GM21576 (cell line): Measurements from ENCODE around the gene ZSWIM5.
"Not testable (repeated sequence)": the region's sequence is repeated elsewhere in the genome, so short reads cannot be mapped to it uniquely, and the experiment has no call there.

ENCODE experiments used
- ATAC-seq: cut with Tn5 transposase; IDR thresholded peaks from one replicate; pipeline ENCODE4 v1.9.1; 2021; ENCODE audit warnings: mild to moderate bottlenecking, moderate library complexity; ENCODE audit not compliant: unreplicated experiment

ZSWIM5 gene

DNA sequence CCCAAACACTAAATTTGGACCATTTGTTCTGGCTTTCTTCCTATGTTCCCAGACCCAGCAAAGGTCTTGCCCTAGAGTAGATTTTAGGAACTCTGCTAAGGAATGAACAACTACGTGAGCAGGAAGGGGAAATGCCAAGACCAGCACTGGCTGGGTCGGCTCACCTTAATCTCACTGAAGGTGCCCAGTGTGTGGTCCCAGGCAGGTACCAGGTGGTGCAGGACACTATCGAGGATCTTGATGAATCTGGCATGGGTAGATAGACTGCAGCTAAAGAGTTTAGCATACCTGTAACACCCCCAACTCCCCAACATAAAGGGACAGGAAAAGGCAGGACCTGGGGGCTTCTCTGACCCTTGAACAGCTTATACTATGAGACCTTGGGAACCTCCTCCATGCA, 198.3 kb downstream of the ZSWIM5 start:
- no peak for ATAC-seq

DNA sequence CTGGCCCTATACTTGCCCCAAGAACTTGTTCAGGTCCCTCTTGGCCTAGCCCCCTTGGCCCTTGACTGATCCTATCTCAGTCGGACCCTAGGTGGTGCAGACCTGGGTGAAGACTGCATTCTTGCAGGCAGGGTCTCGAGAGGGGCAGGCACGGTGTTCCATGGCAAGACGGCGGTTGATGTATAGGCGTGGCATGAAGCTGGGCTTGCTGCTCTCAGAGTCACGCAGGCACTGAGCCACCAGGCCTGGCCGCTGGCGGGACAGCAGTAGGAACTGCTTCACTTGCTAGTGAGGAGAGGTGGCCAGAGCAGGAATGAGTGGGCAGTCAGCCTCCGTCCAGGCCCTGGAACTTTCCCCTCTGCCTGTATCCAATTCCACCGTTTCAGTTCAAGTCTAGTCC, 199.1 kb downstream of the ZSWIM5 start:
- ATAC-seq = no peak

DNA sequence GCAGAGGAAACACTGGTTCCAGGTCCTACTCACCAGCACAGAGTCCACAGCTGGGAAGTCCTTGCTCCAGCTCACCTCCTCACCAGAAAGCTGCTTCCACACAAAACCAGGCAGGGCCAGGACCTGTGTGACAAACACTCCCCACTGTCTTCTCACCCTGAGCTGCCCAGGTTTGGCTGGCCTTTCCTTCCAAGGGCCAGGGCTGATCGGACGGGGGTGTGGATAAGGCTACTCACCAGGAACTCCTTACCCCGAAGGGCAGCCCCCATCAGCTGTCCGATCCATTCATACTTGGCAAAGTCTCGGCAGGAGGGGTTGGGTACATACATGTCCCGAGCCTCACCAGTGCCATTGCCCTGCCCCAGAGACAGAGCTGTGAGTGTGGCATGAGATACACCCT, 200.6 kb downstream of the ZSWIM5 start:
- no peak for ATAC-seq

DNA sequence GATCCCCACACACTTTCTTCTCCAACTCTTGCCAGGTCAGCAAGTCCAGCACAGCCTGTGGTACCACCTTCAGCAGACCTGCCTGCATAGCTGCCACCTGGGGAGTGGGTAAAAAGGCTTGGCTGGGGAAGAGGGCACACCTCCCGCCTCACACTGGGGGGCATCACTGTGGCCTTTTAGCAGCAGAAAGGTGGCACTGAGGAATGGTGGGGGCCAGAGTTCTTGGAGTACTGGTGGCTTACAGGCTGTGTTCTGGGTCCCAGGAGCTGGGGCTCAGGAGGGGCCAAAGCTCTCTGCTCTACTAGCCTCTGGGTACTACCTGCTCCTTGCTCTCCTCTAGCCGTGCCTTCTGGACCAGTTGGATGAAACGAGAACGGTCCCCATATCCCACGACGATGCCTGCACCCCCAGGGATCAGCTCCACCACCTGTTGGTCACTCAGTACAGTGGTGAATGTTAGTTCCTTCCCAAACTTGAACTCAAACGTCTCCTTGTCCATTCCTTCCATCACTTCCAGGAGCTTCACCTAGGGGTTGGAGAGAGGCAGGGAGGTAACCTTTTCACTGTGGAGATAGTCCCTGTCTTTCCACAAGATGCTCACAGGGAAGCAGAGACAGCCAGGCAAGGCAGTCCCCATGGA, 202.0 kb downstream of the ZSWIM5 start:
- ATAC-seq = no peak

DNA sequence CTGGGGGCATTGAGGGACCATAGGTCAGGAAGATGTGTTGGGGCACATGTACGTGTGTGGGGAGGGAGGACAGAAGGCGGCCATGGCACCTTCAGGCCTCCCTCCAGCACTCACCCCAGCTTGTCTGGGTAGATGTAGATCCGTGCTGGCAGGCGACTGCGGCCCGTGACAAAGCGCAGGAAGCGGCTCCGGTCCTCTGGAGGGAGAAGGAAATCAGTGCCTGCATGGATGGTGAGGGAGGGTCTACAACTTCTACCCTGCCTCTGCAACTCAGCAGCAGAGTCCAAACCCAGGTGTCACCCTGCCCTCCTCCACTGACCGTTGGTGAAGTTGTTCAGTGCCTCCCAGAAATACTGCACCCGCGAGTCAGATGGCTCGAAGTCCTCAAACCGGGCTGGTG, 202.7 kb downstream of the ZSWIM5 start:
- ATAC-seq = no peak

DNA sequence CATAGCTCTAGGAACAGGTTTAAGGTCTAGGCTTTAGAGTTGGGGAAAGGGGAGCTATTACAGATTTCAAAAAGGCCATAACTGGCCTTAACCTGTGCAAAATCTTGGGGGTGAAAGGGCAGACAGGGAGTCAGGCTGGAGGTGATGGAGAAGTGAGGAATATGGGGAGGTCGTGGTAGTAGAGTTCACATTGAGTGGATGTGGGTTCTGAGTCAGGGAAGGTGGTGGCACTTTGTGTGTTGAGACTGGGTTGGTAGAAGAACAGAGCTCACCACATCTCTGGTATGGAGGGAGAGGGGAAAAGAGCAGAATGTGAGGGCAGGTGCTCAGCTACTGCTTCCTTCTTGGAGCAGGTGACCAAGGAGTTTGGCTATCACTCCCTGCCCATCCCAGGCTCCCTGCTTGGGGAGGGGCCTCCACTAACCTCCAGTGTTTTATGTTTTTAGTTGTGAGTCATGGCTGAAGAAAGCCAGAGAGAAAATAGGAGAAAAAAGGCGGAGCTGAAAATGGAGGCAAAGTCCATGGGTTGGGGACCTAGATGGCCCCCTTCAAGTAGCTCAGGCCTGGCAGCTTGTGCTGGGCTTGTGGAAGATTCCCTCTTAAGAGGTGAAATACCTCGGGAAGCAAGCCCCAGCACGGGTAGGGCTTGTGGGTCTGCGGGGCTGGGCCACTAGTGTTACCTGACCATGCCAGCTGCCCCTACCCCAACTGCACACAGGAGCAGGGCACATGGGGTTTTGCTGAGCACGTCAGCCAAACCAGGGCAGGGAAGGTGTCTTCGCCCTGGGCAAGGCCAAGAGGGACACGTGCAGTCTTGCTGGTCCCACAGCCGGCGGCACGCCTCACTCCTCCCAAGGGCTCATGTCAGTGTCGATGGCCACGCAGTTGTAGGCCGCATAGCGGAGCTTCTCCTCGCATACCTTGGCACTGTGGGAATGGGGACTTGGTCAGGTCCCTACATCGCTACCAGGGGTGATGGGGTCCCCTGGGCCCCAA, 203.5 kb downstream of the ZSWIM5 start:
- ATAC-seq = no peak

DNA sequence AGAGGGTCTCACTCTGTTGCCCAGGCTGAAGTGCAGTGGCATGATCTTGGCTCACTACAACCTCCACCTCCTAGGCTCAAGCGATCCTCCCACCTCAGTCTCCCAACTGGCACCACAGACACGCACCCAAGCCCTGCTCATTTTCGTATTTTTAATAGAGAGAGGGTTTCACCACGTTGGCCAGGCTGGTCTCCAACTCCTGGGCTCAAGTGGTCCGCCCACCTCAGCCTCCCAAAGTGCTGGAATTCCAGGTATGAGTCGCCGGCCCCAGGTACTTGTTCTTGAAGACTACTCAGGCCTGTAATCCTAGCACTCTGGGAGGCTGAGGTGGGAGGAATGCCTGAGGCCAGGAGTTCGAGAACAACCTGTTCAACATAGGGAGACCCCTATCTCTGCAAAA, 204.8 kb downstream of the ZSWIM5 start:
- ATAC-seq = not testable (repeated sequence)

DNA sequence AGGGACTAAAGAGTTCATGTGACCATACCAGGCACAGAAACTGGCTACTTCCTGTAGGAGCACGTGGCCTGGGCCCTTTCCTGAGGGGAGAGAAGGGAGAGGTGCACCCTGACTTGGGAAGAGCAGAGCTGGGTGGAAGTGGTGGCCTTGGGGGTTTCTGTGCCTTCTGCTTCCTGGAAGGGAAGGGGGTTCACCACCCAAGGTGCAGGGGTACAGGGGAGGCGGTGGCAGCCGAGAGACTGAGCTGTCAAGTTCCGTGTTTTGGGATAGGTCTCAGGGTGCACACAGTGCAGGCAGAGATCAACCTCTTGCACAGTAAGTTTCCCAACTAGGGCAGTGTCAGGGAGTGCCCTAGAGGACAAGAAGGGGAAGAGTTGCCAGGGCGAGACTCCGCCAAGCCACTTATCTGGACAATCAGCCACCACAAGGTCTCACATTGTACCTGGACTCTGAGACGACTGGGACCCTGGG, 205.4 kb downstream of the ZSWIM5 start:
- no peak for ATAC-seq

DNA sequence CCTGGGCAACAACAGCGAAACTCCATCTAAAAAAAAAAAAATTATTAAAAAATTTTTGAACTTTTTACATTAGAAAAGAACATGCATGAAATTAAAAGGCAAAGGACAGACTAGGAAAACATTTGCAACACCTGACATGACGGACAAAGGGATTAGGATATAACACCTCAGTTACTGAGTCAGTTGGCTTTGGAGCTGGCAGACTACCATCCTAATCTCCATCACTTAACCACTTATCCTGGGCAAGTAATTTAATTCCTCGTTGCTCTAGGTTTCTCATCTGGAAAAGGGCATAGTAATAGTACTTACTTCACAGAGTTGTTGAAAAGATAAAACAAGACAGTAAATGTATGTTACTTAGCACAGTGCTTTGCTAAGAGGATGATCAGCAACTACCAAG, 207.2 kb downstream of the ZSWIM5 start:
- no peak for ATAC-seq

DNA sequence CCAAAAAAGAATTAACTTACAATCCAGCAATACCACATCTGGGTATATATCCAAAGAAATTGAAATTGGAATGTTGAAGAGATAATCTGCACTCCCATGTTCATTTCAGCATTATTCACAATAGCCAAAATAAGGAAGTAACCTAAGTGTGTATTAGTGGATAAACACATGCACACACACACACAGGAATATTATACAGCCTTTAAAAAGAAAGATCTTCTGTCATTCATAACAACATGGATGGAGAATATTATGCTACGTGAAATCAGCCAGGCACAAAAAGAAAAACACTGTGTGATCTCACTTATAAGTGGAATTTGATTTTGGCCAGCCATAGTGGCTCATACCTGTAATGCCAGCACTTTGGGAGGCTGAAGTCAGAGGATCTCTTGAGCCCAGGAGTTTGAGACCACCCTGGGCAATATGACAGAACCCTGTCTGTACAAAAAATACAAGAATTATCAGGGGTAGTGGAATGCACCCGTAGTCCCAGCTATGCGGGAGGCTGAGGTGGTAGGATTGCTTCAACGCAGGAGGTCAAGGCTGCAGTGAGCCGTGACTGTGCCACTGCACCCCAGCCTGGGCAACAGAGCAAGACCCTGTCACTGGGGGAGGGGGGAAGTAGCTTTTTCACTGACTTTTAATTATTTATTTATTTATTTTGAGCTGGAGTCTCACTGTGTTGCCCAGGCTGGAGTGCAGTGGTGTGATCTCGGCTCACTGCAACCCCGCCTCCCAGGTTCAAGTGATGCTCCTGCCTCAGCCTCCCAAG, 210.8 kb downstream of the ZSWIM5 start:
- ATAC-seq = no peak

DNA sequence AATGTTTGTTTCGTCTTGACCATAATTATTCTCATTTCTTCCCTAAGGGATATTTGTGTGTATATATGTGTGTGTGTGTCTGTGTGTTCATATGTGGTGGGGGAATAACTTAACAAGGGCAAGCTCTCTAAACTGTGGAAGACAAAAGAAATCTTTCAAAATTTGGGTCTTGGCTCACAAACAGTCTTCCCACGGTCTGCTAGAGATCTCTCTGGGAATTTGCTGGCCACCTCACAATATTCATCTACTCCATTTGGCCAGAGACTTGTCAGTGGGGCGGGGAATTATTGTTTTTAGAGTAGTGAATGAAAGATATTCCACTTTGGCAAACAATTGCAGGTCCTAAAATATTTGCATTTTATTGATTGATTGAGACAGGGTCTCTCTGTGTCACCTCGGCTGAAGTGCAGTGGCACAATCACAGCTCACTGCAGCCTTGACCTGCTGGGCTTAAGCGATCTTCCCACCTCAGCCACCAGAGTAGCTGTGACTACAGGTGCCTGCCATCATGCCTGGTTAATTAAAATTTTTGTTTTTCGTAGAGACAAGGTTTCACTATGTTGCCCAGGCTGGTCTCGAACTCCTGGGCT, 212.0 kb downstream of the ZSWIM5 start:
- ATAC-seq = no peak

DNA sequence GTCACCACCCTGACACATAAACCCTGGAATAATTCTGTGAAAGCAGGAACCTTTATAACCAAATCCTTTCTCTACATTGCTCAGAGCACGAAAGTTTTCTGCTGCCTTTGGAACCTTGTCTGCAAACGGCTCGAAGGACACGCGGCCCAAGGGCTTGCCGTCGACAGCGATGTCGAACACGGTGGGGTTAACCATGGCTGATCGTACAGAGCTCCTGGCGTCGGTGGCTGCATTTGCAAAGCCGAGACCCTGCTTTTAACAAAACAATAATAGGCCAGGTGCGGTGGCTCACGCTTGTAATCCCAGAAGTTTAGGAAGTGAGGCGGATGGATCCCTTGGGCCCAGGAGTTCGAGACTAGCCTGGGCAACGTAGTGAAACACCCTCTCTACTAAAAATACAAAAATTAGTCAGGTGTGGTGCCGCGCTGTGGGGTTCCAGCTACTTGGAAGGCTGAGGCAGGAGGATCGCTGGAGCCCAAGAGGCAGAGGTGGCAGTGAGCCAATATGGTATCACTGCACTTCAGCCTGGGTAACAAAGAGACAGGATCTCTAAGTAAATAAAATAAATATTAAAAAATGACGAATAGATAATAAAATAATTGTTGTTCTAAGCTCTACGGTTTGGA, 217.8 kb downstream of the ZSWIM5 start:
- no peak for ATAC-seq

DNA sequence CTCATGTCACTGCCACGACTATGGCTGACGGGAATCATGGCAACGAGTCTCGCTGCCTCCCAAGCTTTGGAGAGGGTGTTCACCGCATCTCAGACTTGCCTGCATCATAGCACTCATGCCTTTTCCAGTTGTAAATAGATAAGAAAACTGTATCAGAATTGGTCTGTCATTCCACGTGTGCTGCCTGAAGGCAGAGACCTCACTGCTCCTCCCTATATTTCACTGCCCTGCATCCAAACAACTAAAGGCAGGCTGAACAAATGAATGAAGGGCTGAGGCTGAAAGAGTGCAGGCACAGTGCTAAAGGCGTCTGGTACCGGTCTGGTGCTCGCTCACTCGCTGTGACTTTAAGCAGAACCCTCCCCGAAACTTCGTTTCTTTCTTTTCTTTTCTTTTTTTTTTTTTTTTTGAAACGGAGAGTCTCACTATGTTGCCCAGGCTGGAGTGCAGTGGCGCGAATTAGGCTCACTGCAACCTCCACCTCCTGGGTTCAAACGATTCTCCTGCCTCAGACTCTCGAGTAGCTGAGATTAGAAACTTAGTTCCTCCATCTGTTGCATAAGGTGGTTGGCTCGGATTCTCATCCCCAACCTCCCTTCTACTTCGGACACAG, 220.6 kb downstream of the ZSWIM5 start:
- no peak for ATAC-seq

DNA sequence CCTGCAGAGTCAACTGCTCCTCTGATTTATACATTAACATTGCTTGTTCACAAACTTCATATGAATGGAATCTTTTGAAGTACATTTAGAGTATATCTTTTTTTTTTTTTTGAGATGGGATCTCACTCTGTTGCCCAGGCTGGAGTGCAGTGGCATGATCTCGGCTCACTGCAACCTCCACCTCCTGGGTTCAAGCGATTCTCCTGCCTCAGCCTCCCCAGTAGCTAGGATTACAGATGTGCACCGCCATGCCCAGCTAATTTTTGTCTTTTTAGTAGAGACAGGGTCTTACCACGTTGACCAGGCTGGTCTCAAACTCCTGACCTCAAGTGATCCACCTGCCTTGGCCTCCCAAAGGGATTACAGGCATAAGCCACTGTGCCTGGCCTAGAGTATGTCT, 229.0 kb downstream of the ZSWIM5 start:
- not testable (repeated sequence) for ATAC-seq

DNA sequence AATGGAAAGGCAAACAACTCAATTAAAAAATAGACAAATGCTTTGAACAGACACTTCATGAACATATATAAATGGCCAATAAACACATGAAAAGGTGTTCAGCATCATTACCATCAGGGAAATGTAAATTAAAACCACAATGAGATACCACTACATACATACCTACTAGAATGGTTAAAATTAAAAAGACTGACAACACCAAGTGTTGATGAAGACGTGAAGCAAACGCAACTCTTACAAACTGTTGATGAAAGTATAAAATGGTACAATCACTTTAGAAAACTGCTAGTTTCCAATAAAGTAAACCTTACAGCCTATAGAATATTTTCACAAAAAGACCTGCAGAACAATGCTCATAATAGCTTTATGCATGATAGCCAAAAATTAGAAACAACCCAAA, 230.2 kb downstream of the ZSWIM5 start:
- ATAC-seq = no peak

DNA sequence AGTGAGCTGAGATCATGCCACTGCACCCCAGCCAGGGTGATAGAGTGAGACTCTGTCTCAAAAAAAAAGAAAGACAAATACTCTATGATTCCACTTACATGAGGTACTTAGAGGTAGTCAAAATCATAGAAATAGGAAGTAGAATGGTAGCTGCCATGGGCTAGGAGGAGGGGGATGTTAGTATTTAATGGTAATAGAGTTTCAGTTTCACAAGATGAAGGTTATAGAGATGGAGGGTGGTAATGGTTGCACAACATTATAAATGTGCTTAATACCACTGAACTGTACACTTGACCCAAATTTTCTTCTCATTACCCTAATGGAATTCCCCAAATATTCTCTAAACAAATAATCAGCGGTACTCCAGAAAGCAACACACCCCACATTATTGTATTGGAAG, 232.8 kb downstream of the ZSWIM5 start:
- ATAC-seq = no peak

DNA sequence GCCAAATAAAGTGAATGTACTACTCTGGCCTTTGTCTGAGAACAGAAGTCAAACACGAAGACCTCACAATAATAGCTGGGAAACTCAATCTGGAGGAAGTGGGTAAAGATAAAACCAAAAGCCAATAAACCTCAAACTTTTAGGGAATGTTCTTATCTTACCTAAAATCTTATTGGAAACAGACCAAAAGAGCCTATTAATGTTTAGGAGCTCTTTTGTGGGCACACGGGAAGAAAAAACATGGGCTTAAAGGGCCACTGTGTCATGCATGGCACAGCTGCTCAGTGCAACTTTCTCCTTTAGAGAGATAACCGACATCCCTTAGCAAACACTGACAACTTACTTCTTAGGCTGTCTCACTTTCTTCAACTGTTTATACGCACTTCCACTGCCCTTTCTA, 236.1 kb downstream of the ZSWIM5 start:
- ATAC-seq = no peak
